CD4-positive, alpha-beta T cell (primary cell): Measurements from ENCODE around the gene STUB1. TPM values are rescaled to one million over a fixed set of nuclear protein-coding genes. Genes with fewer than 3 reads are reported as not detected.

ENCODE experiments used
- ATAC-seq: fragments of 200-7000 bp; cut with Tn5 transposase; one replicate; pipeline ENCODE4 v1.10.0; 2022; ENCODE audit warnings: mild to moderate bottlenecking; ENCODE audit not compliant: poor library complexity
- CTCF ChIA-PET: fragments of 350-600 bp; sonication (Branson Sonifier 250); formaldehyde crosslinking; loops from one replicate; lab custom pipeline; 2021; ENCODE audit warnings: antibody characterized with exemption, inconsistent platforms; lab: Charles Lee
- POLR2A ChIA-PET: fragments of 350-600 bp; sonication (Branson Sonifier 250); formaldehyde crosslinking; loops from one replicate; lab custom pipeline; 2021; ENCODE audit warnings: antibody characterized with exemption, inconsistent platforms; lab: Charles Lee
- DNase-seq, 14 experiments: peaks; one replicate each; pipeline ENCODE4 v3.0.0-alpha.2; 2013 to 2020; ENCODE audit warnings: mixed read lengths in 2 of 14
- H3K27ac ChIP-seq, 2 donors: one replicate each; pipeline versions ENCODE4 v1.5.1 to v1.7.0; 2013; ENCODE audit warnings: low read length in 2 of 2, low read depth in 1 of 2, mild to moderate bottlenecking in 1 of 2
- H3K27me3 ChIP-seq, 2 experiments: 1 replicate in 1 of 2; 2 replicates in 1 of 2; pipeline versions ENCODE4 v1.6.1 to v1.7.0; 2013; ENCODE audit warnings: low read length in 2 of 2, control low read depth in 1 of 2, mild to moderate bottlenecking in 1 of 2, moderate library complexity in 1 of 2; ENCODE audit not compliant: insufficient read depth in 2 of 2, control insufficient read depth in 1 of 2
- H3K36me3 ChIP-seq: one replicate; pipeline ENCODE4 v1.6.1; 2013; ENCODE audit warnings: low read length, control low read depth; ENCODE audit not compliant: insufficient read depth
- H3K4me1 ChIP-seq: one replicate; pipeline ENCODE4 v1.6.1; 2013; ENCODE audit warnings: low read length, control low read depth; ENCODE audit not compliant: insufficient read depth
- H3K4me3 ChIP-seq: one replicate; pipeline ENCODE4 v1.5.1; 2013; ENCODE audit warnings: mild to moderate bottlenecking, low read length, moderate library complexity
- H3K9me3 ChIP-seq, 2 experiments: 1 replicate in 1 of 2; 2 replicates in 1 of 2; pipeline versions ENCODE4 v1.6.1 to v1.7.0; 2013; ENCODE audit warnings: low read length in 2 of 2, mild to moderate bottlenecking in 2 of 2, control low read depth in 1 of 2, moderate library complexity in 1 of 2; ENCODE audit not compliant: control insufficient read depth in 1 of 2, insufficient read depth in 1 of 2
- H3K27ac Mint-ChIP-seq: one replicate; pipeline ENCODE4 v1.8.0; 2020; ENCODE audit warnings: mixed read lengths
- H3K27me3 Mint-ChIP-seq: one replicate; pipeline ENCODE4 v1.8.0; 2021; ENCODE audit warnings: mixed read lengths
- H3K36me3 Mint-ChIP-seq: one replicate; pipeline ENCODE4 v1.8.0; 2021; ENCODE audit warnings: low read depth, mixed read lengths
- H3K4me1 Mint-ChIP-seq: one replicate; pipeline ENCODE4 v1.8.0; 2021; ENCODE audit warnings: low read depth, mixed read lengths
- H3K4me3 Mint-ChIP-seq: one replicate; pipeline ENCODE4 v1.8.0; 2020; ENCODE audit warnings: mild to moderate bottlenecking, mixed read lengths
- H3K9me3 Mint-ChIP-seq: one replicate; pipeline ENCODE4 v1.8.0; 2020; ENCODE audit warnings: mixed read lengths
- CTCF ChIP-seq: fragments of 200-600 bp; IDR thresholded peaks from one replicate; pipeline ENCODE4 v1.8.0; 2022; ENCODE audit warnings: antibody characterized with exemption, mild to moderate bottlenecking
- intact Hi-C, 2 experiments: fragments of 100-400 bp; cut with DNase I in 1 of 2; cut with micrococcal nuclease in 1 of 2; formaldehyde crosslinking; loops; one replicate each; pipeline versions ENCODE4 v1.15.1 to v1.9.0; 2023 to 2025; cut with DNase I, micrococcal nuclease
- total RNA-seq, 174 experiments: library from RNA in 2 of 174; stranded (reverse) in 2 of 174; gene quantifications; one replicate each; pipeline ENCODE4 v1.2.3 and lab custom pipeline; 2021 to 2026

STUB1 gene
- total RNA-seq, 2 experiments from 2014 or later, result 46.9 to 53.9 TPM

GRCh38 chr16:681746-682427, 1.7 kb downstream of the STUB1 start:
- intact Hi-C loops, result no loop called here
- ATAC-seq (no peak), DNase-seq (peak in 1 of 14 experiments; percentile 42)
- peak overlapping the region; percentile 83 for H3K4me3 Mint-ChIP-seq
- ChIA-PET POLR2A (interaction anchor here (1.2 to 4.8 kb wide), 8 partner anchors 8 to 299 kb away, joined by 3 to 55 read pairs (median 6); partner anchors contain the start of genes METTL26, RHOT2, SOX8 and WDR24), CTCF (no interaction called here)
- Histone ChIP-seq H3K36me3 (peaks cover 27% of the 10 kb centered on the region), H3K27ac (no peak overlapping the region), H3K27me3 (peaks cover 0 to 1% of the 10 kb centered on the region in 2 experiments), H3K4me3 (no peak overlapping the region), H3K9me3 (no peaks in the 10 kb centered on the region), H3K4me1 (peaks cover 71% of the 10 kb centered on the region)
- H3K9me3 Mint-ChIP-seq, result no peaks in the 10 kb centered on the region
- H3K36me3 Mint-ChIP-seq, result peaks cover 19% of the 10 kb centered on the region
- TF ChIP-seq CTCF, result no peak
- H3K27ac Mint-ChIP-seq, result peak overlapping the region; percentile 70
- no peaks in the 10 kb centered on the region for H3K27me3 Mint-ChIP-seq
- H3K4me1 Mint-ChIP-seq, result peaks cover 17% of the 10 kb centered on the region

DNA sequence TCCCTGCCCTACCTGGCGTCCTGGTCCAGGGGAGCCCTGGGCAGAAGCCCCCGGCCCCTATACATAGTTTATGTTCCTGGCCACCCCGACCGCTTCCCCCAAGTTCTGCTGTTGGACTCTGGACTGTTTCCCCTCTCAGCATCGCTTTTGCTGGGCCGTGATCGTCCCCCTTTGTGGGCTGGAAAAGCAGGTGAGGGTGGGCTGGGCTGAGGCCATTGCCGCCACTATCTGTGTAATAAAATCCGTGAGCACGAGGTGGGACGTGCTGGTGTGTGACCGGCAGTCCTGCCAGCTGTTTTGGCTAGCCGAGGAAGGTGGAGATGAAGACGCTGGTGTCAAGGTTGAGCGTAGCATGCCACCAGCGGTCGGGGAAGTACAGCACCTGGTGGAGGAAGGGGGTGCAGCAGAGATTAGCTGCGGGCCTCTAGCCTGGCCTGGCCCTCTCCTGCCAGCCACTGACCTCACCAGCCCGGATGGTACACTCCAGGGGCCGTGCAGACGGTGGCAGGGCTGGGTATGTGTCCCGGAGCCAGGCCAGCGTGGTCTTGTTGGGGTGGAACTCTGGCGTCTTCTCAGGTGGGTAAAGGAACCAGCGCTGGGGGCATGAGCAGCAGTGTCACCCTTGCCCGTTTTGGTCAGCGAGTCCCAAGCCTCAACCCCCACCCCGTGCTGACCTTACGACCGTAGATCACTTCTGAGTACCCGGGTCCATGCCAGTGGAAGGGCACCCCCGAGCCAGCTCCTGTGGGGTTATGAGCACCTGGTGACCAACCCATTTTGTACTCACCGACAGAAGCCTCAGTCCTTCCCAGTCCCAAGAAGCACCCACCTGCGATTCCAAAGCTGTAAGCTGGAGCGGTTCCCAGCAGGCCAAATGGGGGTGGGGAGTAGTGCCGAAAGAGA, 2.5 kb downstream of the STUB1 start:
- Mint-ChIP-seq H3K9me3 (no peaks in the 10 kb centered on the region), H3K27ac (peak overlapping the region; percentile 69), H3K27me3 (no peaks in the 10 kb centered on the region), H3K4me1 (peaks cover 15% of the 10 kb centered on the region), H3K36me3 (peaks cover 19% of the 10 kb centered on the region), H3K4me3 (peak overlapping the region; percentile 83)
- Histone ChIP-seq H3K36me3 (peaks cover 29% of the 10 kb centered on the region), H3K4me1 (peaks cover 65% of the 10 kb centered on the region), H3K27me3 (no peaks in the 10 kb centered on the region), H3K4me3 (no peak overlapping the region), H3K9me3 (no peaks in the 10 kb centered on the region), H3K27ac (no peak overlapping the region)
- CTCF ChIA-PET, result no interaction called here
- no peak for ATAC-seq
- DNase-seq, result peak in 1 of 14 experiments; percentile 51
- intact Hi-C loops, result no loop called here
- POLR2A ChIA-PET, result interaction anchor here (2.5 to 4.8 kb wide), 2 partner anchors 12 to 15 kb away, joined by 12 to 55 read pairs; partner anchors contain the start of gene RHOT2
- TF ChIP-seq CTCF, result no peak

DNA sequence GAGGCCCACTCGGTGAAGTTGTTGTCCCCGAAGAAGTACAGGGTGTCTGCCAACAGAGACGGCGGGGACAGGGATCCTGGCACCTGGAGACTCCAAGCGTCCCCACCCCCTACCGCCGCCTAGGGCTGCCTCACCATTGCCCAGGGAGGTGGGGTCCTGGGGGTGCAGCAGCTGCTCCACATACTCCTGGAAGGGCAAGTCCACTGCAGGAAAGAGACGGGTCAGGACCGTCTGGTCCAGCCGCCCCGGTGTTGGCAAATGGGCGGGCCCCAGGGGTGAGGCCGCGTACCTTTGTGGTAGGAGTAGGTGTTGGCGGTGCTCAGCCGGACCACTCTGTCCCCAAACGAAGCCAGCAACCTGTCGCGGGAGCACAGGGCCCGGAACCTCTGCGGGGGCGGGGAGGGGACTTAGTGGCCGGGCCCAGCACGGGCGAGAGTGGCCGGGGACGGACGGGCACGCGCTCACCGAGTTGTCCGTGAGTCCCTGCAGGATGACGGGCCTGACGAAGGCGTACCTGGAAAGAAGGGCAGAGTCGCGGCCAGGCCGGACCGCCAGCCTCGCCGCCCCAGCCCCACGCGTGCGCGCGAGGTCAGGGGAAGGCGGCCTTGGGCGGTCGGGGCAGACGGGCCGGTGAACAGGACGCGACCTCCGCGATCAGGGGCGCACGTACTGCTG, 3.3 kb downstream of the STUB1 start:
- peak overlapping the region; percentile 33 for H3K27ac Mint-ChIP-seq
- peaks cover 29% of the 10 kb centered on the region for H3K36me3 ChIP-seq
- peak overlapping the region; percentile 43 for H3K4me3 ChIP-seq
- peak overlapping the region; percentile 41 to 57 for H3K27ac ChIP-seq
- H3K36me3 Mint-ChIP-seq, result peaks cover 19% of the 10 kb centered on the region
- ChIA-PET POLR2A (interaction anchor here (0.9 to 1.9 kb wide), 6 partner anchors 8 to 296 kb away, joined by 3 to 12 read pairs (median 5); partner anchors contain the start of genes RHBDL1 and RHOT2), CTCF (no interaction called here)
- no peak for ATAC-seq
- no peaks in the 10 kb centered on the region for H3K9me3 ChIP-seq
- no peaks in the 10 kb centered on the region for H3K27me3 ChIP-seq
- peaks cover 15% of the 10 kb centered on the region for H3K4me1 Mint-ChIP-seq
- no peaks in the 10 kb centered on the region for H3K9me3 Mint-ChIP-seq
- H3K27me3 Mint-ChIP-seq, result no peaks in the 10 kb centered on the region
- intact Hi-C loops, result loop anchor here in 1 of 2 experiments (1.0 kb wide), 1 partner anchor 47 kb away; the partner anchor contains the start of gene METTL26
- peaks cover 66% of the 10 kb centered on the region for H3K4me1 ChIP-seq
- TF ChIP-seq CTCF, result no peak
- DNase-seq, result peak in 1 of 14 experiments; percentile 54
- peak overlapping the region; percentile 83 for H3K4me3 Mint-ChIP-seq
